Left lung (tissue), 10 donors: ENCODE data around the gene STAT4. TPM values are rescaled to one million over a fixed set of nuclear protein-coding genes. Genes with fewer than 3 reads are reported as not detected.
A peak's percentile ranks its signal among the peaks of the same experiment; 100 is the strongest.

Experiments
- ATAC-seq: fragments of 200-7000 bp; cut with Tn5 transposase; one replicate; pipeline ENCODE4 v1.9.1; 2020; ENCODE audit warnings: moderate library complexity
- DNase-seq, 4 donors: peaks; one replicate each; pipeline ENCODE4 v3.0.0-alpha.2; 2013 to 2020
- H3K27ac ChIP-seq, 2 donors: fragments of 200-600 bp; sonication (generic) in 1 of 2; one replicate each; pipeline versions ENCODE4 v1.5.0 to v1.8.0; 2020 to 2021
- H3K27me3 ChIP-seq, 2 donors: fragments of 200-600 bp; sonication (generic) in 1 of 2; one replicate each; pipeline versions ENCODE4 v1.5.0 to v1.8.0; 2020 to 2021
- H3K36me3 ChIP-seq, 2 donors: fragments of 200-600 bp; sonication (generic) in 1 of 2; one replicate each; pipeline versions ENCODE4 v1.5.0 to v1.8.0; 2020 to 2021
- H3K4me1 ChIP-seq, 2 donors: fragments of 200-600 bp; one replicate each; pipeline ENCODE4 v1.8.0; 2021
- H3K4me3 ChIP-seq, 2 donors: fragments of 200-600 bp; sonication (generic) in 1 of 2; one replicate each; pipeline versions ENCODE4 v1.5.0 to v1.8.0; 2020 to 2021; ENCODE audit warnings: mild to moderate bottlenecking in 1 of 2
- H3K9me3 ChIP-seq, 2 donors: fragments of 200-600 bp; sonication (generic) in 1 of 2; one replicate each; pipeline versions ENCODE4 v1.5.0 to v1.8.0; 2020 to 2021
- intact Hi-C, 2 donors: fragments of 100-400 bp; cut with DNase I; formaldehyde crosslinking; loops; one replicate each; pipeline versions ENCODE4 v1.11.2 to v1.14.2; 2022
- polyA plus RNA-seq, 6 donors: library from polyadenylated mRNA; unstranded; fragments of 120-200 nt; gene quantifications; one replicate each; pipeline ENCODE4 v1.2.1, GENCODE V29; 2013; ENCODE audit not compliant: insufficient read length in 6 of 6
- total RNA-seq, 2 donors: library from RNA; stranded (reverse); fragmentation: NEBNext Ultra II Directional; extraction: Animal tissue kit (Norgen Biotek cat#: 25700); gene quantifications; one replicate each; pipeline ENCODE4 v1.2.1, GENCODE V29; 2021
- TF ChIP-seq, protein P1 (sequence below), 2 donors: fragments of 200-600 bp; sonication (generic) in 1 of 2; IDR thresholded peaks; one replicate each; pipeline versions ENCODE4 v1.5.0 to v1.8.0; 2021; ENCODE audit warnings: antibody characterized with exemption in 2 of 2
- donor health status: DM: no; HTN: yes; CAD: no.
- donor health status: DM: no; HTN: no; CAD: no.

The STAT4 gene
- total and polyA plus RNA-seq, 8 donors: 4.4 to 11.5 (median 7.4) TPM

GRCh38 chr2:190981333-190981732 is 169.5 kb downstream of the STAT4 start:
- Histone ChIP-seq H3K27ac (peak overlapping the region in 1 of 2 donors; percentile 74), H3K4me3 (no peak overlapping the region), H3K9me3 (no peaks in the 10 kb centered on the region), H3K4me1 (peaks cover 7 to 32% of the 10 kb centered on the region in 2 donors), H3K27me3 (no peaks in the 10 kb centered on the region), H3K36me3 (peaks cover 2 to 100% of the 10 kb centered on the region in 2 donors)
- ATAC-seq: no peak
- no peak for DNase-seq
- intact Hi-C loops: no loop called here
- TF ChIP-seq, protein P1, sequence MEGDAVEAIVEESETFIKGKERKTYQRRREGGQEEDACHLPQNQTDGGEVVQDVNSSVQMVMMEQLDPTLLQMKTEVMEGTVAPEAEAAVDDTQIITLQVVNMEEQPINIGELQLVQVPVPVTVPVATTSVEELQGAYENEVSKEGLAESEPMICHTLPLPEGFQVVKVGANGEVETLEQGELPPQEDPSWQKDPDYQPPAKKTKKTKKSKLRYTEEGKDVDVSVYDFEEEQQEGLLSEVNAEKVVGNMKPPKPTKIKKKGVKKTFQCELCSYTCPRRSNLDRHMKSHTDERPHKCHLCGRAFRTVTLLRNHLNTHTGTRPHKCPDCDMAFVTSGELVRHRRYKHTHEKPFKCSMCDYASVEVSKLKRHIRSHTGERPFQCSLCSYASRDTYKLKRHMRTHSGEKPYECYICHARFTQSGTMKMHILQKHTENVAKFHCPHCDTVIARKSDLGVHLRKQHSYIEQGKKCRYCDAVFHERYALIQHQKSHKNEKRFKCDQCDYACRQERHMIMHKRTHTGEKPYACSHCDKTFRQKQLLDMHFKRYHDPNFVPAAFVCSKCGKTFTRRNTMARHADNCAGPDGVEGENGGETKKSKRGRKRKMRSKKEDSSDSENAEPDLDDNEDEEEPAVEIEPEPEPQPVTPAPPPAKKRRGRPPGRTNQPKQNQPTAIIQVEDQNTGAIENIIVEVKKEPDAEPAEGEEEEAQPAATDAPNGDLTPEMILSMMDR (IDR thresholded peaks at IDR 0.05): no peak

- TF ChIP-seq, protein P1 (IDR thresholded peaks at IDR 0.05): no peak
- DNase-seq (no peak), ATAC-seq (no peak)
- Histone ChIP-seq H3K4me3 (no peak overlapping the region), H3K9me3 (no peaks in the 10 kb centered on the region), H3K27me3 (no peaks in the 10 kb centered on the region), H3K4me1 (peaks cover 7 to 32% of the 10 kb centered on the region in 2 donors), H3K36me3 (peaks cover 2 to 100% of the 10 kb centered on the region in 2 donors), H3K27ac (peak overlapping the region; percentile 71 to 74)
- intact Hi-C loops: no loop called here
Observed at GRCh38 chr2:190980630-190981209, 170.1 kb downstream of the STAT4 start.

GRCh38 chr2:190979906-190980629 is 170.7 kb downstream of the STAT4 start:
- Histone ChIP-seq H3K4me1 (peaks cover 7 to 34% of the 10 kb centered on the region in 2 donors), H3K9me3 (no peaks in the 10 kb centered on the region), H3K4me3 (no peak overlapping the region), H3K27ac (peak overlapping the region; percentile 71 to 74), H3K36me3 (peaks cover 2 to 100% of the 10 kb centered on the region in 2 donors), H3K27me3 (no peaks in the 10 kb centered on the region)
- intact Hi-C loops: no loop called here
- ATAC-seq (peak; percentile 96), DNase-seq (peak; percentile 68 to 90 (median 84))
- TF ChIP-seq, protein P1 (IDR thresholded peaks at IDR 0.05): no peak

Other genes with a start within 250 kb of the STAT4 start
- 100 to 1,000 TPM; 118 to 144 TPM for gene STAT1, start 136.8 kb downstream of the STAT4 start, total RNA-seq
- gene STAT1, start 136.8 kb downstream of the STAT4 start, polyA plus RNA-seq: 10 to 100 TPM; 54.0 to 66.9 (median 63.4) TPM
- 100 to 1,000 TPM; 136 to 305 TPM for gene MYO1B, start 94.4 kb upstream of the STAT4 start, total RNA-seq
- gene MYO1B, start 94.4 kb upstream of the STAT4 start, polyA plus RNA-seq: 100 to 1,000 TPM; 181 to 229 (median 197) TPM